GM18520 (cell line): ENCODE data around the gene CKAP5.

ENCODE experiments used
- ATAC-seq: cut with Tn5 transposase; IDR thresholded peaks from one replicate; pipeline ENCODE4 v1.9.1; 2021; ENCODE audit not compliant: unreplicated experiment

Gene CKAP5

DNA sequence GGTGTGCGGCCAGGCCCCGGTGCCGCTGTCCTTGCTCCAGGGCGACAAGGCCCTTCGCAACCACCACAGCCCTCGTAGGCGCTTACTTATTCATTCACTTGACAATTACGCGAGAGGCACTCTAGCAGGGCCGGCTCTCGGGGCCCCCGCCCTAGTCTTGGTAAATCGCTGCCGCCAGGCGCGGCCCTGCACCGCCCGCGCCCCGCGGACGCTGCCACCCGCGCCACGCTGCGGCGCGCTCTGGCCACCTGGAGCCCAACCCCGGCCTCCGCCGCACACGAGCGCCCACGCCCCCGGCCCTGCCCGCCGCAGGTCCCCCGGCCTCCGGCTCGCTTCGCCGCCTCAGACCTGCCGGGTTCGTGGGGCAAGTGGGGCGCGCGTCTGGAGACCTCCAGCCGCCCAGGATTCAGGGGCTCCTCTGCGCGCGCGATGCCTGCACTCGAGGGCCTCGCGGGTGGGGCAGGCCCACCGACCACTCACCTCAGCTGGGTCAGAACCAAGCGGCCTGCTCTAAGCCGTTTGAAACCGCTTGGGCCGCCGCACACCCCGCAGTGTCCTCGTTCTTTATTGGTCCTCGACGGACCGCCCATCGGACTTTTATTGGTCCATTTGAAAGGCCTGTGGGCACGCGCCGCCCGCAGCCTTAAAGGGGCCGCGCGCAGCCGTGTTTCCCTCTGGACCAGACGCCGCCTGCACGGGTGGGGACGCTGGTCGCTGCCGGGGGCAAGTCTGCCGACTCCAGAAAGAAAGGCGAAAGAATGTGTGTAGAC is at the start of gene CKAP5:
Gene CKAP5, minus strand, starts transcription at position 541 of the 770 bp plus-strand sequence. CDS start 25,049 bp downstream, outside the sequence.
- peak; percentile 84 for ATAC-seq

- no peak for ATAC-seq
Observed at GRCh38 chr11:46895821-46896220, 49.7 kb upstream of the CKAP5 start.

GRCh38 chr11:46894961-46895360 is 48.9 kb upstream of the CKAP5 start:
- no peak for ATAC-seq

GRCh38 chr11:46894506-46894905 is 48.4 kb upstream of the CKAP5 start:
- no peak for ATAC-seq

DNA sequence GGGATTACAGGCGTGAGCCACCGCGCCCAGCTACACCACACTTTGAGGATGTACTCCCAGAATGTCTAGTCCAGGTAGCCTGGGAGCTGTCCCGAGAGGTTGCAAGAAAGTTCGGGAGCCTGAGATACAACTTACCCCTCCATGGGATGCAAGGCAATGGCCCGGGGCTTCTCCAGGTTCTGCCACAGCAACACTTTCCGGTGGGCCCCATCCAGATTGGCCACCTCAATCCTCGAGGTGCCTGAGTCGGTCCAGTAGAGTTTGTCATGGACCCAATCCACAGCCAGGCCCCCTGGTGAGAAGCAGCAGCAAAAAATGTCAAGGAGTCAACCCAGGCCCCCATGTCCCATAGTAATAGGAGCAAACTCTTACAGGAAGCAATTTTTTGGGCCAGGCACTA is 46.8 kb upstream of the CKAP5 start:
- ATAC-seq, result no peak

GRCh38 chr11:46892109-46892508 is 46.0 kb upstream of the CKAP5 start:
- ATAC-seq, result no peak

DNA sequence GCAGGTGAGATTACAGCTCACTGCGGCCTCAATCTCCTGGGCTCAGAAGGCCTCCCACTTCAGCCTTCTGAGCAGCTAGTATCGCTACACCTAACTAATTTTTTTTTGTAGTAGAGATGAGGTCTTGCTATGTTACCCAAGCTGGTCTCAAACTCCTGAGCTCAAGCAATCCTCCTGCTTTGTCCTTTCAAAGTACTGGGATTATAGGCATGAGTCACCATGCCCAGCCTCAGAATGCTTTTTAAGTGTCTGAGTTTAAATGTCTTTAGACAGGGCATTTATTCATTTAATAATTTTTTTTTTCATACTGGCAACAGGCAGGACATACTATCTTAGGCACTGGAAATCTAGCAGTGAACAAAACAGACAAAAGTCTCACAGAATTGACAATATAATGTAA is 44.6 kb upstream of the CKAP5 start:
- ATAC-seq, result no peak

GRCh38 chr11:46889689-46890475 is 43.8 kb upstream of the CKAP5 start:
- peak; percentile 41 for ATAC-seq

DNA sequence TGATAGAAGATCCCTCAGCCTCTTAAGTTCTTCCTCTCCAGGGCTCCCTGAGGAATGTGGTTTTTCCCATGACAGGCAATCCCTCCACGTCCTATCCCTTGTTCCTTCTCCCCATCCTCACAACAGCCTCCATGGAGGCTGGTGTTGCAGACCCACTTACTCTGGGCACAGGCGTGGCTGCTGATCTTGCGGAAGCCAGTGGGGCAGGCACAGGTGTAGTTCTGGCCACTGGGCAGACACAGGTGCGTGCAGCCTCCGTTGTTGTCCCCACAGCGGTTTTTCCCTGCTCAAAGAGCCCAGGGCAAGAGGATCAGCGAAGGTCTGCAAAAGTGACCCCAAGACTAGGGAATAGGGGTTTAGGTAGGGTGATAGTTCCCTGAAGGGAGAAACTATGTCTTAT is 43.2 kb upstream of the CKAP5 start:
- no peak for ATAC-seq

GRCh38 chr11:46888636-46889035 is 42.6 kb upstream of the CKAP5 start:
- ATAC-seq, result no peak

GRCh38 chr11:46886211-46886610 is 40.1 kb upstream of the CKAP5 start:
- ATAC-seq, result no peak

- no peak for ATAC-seq
Observed at GRCh38 chr11:46879056-46879585, 33.0 kb upstream of the CKAP5 start.

DNA sequence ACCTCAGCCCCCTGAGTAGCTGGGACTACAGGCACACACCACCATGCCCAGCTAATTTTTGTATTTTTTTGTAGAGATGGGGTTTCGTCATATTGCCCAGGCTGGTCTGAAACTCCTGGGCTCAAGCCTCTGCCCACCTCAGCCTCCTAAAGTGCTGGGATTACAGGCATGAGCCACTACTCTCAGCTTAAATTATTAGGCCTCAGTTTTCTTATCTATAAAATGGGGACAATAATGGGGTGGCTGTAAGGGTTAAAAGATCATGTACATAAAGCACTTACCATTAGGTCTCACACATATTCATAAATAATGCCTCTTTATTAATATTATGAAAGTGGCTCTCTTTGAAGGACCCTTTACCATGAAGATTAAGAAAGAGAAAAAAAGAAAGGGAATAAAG is 31.5 kb upstream of the CKAP5 start:
- no peak for ATAC-seq

- no peak for ATAC-seq
Observed at GRCh38 chr11:46876471-46876870, 30.4 kb upstream of the CKAP5 start.

DNA sequence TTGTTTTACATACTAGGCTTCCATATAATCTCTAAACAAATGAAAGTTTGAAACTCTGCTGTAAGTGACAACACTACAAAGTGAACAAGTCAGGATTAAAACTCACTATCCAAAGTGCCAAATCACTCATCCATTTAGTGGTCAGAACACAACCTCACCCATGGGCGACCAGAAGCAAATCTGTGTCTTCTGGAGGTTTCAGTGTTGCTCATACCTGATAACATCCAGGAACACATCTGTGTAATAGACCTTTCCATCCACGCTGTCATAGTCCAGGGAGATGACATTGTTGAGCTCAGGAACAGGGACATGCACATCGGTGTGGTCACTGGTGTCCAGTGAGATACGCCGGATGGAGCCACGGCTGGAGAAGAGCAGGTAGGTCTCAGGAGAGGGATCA is 28.5 kb upstream of the CKAP5 start:
- ATAC-seq, result no peak

GRCh38 chr11:46868912-46869311 is 22.8 kb upstream of the CKAP5 start:
- ATAC-seq, result no peak

- no peak for ATAC-seq
Observed at GRCh38 chr11:46865340-46865739, 19.3 kb upstream of the CKAP5 start.

DNA sequence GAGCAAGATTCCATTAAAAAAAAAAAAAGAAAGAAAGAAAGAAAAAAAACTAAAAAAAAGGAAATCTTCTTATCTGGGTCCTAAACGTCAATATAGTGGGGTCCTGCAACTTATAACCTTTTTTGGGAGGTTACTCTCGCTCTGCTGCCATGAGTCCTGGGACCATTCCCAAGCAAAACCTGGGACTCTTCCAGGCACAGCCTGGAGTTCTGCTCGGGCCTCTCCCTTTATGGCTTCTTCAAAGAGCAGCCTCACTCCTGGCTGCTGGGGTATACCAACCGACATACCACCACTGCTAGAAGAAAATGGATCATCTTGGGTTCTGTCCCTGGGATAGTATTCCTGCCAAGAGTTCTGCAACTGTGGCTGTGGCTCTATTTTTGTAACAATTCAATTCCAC is 14.1 kb upstream of the CKAP5 start:
- no peak for ATAC-seq

DNA sequence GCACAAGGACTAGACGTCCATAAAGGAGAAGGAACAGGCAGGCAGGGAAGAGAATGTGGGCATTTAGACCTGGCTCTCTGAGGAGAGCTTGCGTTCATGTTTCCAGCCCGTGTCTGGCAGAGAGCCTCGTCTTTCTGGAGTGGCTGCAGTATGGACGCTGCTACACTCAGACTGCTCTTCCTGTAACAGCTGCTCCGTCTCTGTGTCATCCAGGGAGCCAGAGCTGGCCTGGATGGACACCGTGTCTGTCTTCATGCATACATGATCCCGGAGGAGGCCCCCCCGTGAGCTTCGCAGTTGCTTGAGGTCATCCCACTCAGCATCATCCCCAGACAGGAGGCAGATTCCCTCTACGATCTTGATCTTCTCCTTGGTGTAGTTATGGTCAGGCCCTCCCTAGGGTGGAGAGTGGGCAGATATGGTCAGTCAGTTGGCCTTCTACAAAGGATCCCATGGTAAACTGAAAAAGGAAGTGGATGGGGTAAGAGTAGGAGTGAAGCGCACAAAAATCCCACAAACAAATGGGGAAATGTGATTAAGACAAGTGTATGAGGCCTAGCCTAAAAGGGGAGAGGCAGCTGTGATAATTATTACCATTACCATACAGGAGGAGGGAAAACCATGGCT is 13.0 kb upstream of the CKAP5 start:
- no peak for ATAC-seq

DNA sequence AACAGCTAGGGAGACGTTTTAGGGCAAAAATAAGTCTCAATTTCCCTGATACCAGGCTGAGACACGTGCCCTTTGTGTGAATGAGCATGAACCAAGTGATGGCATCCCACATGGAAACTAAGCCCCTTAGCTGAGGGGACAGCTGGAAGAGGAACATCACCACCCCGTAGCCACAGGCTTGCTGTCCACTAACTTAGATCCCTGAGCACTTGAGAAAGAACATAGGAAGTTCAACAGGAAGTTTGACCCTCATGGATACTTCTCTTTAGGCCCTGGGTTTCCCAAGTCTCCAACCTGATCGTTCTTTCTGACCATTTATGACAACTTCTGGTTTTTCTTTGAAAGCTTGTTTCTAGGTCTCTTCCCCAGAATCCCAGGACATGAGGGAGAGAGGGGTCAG is 11.6 kb upstream of the CKAP5 start:
- no peak for ATAC-seq

GRCh38 chr11:46856605-46857343 is 10.7 kb upstream of the CKAP5 start:
- no peak for ATAC-seq
